SJCRH30 (cell line): Measurements from ENCODE around the gene LST1. TPM values are rescaled to one million over a fixed set of nuclear protein-coding genes. Genes with fewer than 3 reads are reported as not detected.

Experiments
- DNase-seq, 2 experiments: peaks; one replicate each; pipeline ENCODE4 v3.0.0-alpha.2; 2015 to 2020
- H3K27ac ChIP-seq: fragments of 250-450 bp; sonication (Bioruptor Pico); 2 replicates; pipeline ENCODE4 v1.5.1; 2020; ENCODE audit warnings: mild to moderate bottlenecking, moderate library complexity
- H3K27me3 ChIP-seq: fragments of 250-450 bp; sonication (Bioruptor Pico); 2 replicates; pipeline ENCODE4 v1.5.1; 2020; ENCODE audit warnings: mild to moderate bottlenecking, moderate library complexity
- H3K36me3 ChIP-seq: fragments of 250-450 bp; sonication (Bioruptor Pico); 2 replicates; pipeline ENCODE4 v1.5.1; 2020; ENCODE audit warnings: mild to moderate bottlenecking, moderate library complexity
- H3K4me1 ChIP-seq: fragments of 250-450 bp; sonication (Bioruptor Pico); 2 replicates; pipeline ENCODE4 v1.5.1; 2020; ENCODE audit warnings: mild to moderate bottlenecking, moderate library complexity
- H3K4me3 ChIP-seq: fragments of 250-450 bp; sonication (Bioruptor Pico); 2 replicates; pipeline ENCODE4 v1.5.1; 2020; ENCODE audit warnings: mild to moderate bottlenecking, moderate library complexity
- H3K9me3 ChIP-seq: fragments of 250-450 bp; sonication (Bioruptor Pico); replicated peaks from 2 replicates; pipeline ENCODE4 v1.5.1; 2020; ENCODE audit warnings: mild to moderate bottlenecking, moderate library complexity
- total RNA-seq: library from RNA; depleted of rRNA; stranded (reverse); fragments of >200 nt; shearing (Covaris generic); gene quantifications from 2 replicates; pipeline ENCODE4 v1.2.3, GENCODE V29; 2014

LST1 gene
- total RNA-seq, 1 experiment from 2014 or later: not detected

- no peak for DNase-seq
- Histone ChIP-seq H3K27ac (no peak within 1 kb of the TSS), H3K4me1 (no peaks in the 10 kb centered on the region), H3K4me3 (no peak within 1 kb of the TSS), H3K9me3 (no peaks in the 10 kb centered on the region), H3K36me3 (no peaks in the 10 kb centered on the region), H3K27me3 (no peaks in the 10 kb centered on the region)
Observed at GRCh38 chr6:31614684-31615578, 28.9 kb downstream of the LST1 start, which contains the start of gene AIF1. AIF1 (plus strand) TSS chr6:31615234; CDS start chr6:31615330, 96 bp downstream.

- H3K27ac ChIP-seq: no peak overlapping the region
- DNase-seq: no peak
- no peak overlapping the region for H3K4me3 ChIP-seq
- H3K4me1 ChIP-seq: no peaks in the 10 kb centered on the region
- no peaks in the 10 kb centered on the region for H3K36me3 ChIP-seq
- no peaks in the 10 kb centered on the region for H3K9me3 ChIP-seq
- H3K27me3 ChIP-seq: no peaks in the 10 kb centered on the region
Observed at GRCh38 chr6:31615748-31616147, 29.7 kb downstream of the LST1 start.

GRCh38 chr6:31617010-31617409 lies 30.9 kb downstream of the LST1 start:
- Histone ChIP-seq H3K36me3 (0 out of 2 replicates have a peak, but pooled peaks cover 3% of the 10 kb centered on the region), H3K9me3 (no peaks in the 10 kb centered on the region), H3K27ac (no peak overlapping the region), H3K27me3 (no peaks in the 10 kb centered on the region), H3K4me1 (no peaks in the 10 kb centered on the region), H3K4me3 (no peak overlapping the region)
- DNase-seq: no peak

- no peaks in the 10 kb centered on the region for H3K4me1 ChIP-seq
- peaks cover 28% of the 10 kb centered on the region for H3K36me3 ChIP-seq
- no peaks in the 10 kb centered on the region for H3K9me3 ChIP-seq
- peak overlapping the region; percentile 91 for H3K27ac ChIP-seq
- DNase-seq: peak; percentile 98
- H3K27me3 ChIP-seq: no peaks in the 10 kb centered on the region
- H3K4me3 ChIP-seq: peak overlapping the region; percentile 64
Observed at GRCh38 chr6:31619805-31620585, 33.9 kb downstream of the LST1 start.

- DNase-seq: peak; percentile 82 to 84
- no peaks in the 10 kb centered on the region for H3K9me3 ChIP-seq
- peaks cover 36% of the 10 kb centered on the region for H3K36me3 ChIP-seq
- peak within 1 kb of the TSS; percentile 91 for H3K27ac ChIP-seq
- H3K4me3 ChIP-seq: peak within 1 kb of the TSS; percentile 95
- no peaks in the 10 kb centered on the region for H3K4me1 ChIP-seq
- H3K27me3 ChIP-seq: no peaks in the 10 kb centered on the region
Observed at GRCh38 chr6:31620586-31621319, 34.7 kb downstream of the LST1 start, which contains the start of gene PRRC2A. PRRC2A (plus strand) TSS chr6:31620715; CDS start chr6:31622790, 2,075 bp downstream.

GRCh38 chr6:31621320-31621939 lies 35.4 kb downstream of the LST1 start:
- Histone ChIP-seq H3K4me3 (peak overlapping the region; percentile 95), H3K4me1 (no peaks in the 10 kb centered on the region), H3K36me3 (peaks cover 43% of the 10 kb centered on the region), H3K27me3 (no peaks in the 10 kb centered on the region), H3K27ac (peak overlapping the region; percentile 91), H3K9me3 (no peaks in the 10 kb centered on the region)
- peak in 1 of 2 experiments; percentile 20 for DNase-seq

- no peaks in the 10 kb centered on the region for H3K4me1 ChIP-seq
- H3K4me3 ChIP-seq: peak overlapping the region; percentile 95
- no peak overlapping the region; the same call in none of the 2 replicates for H3K27ac ChIP-seq
- H3K9me3 ChIP-seq: no peaks in the 10 kb centered on the region
- H3K27me3 ChIP-seq: no peaks in the 10 kb centered on the region
- peaks cover 48% of the 10 kb centered on the region for H3K36me3 ChIP-seq
- peak in 1 of 2 experiments; percentile 24 for DNase-seq
Observed at GRCh38 chr6:31621991-31622390, 35.9 kb downstream of the LST1 start.

- H3K27ac ChIP-seq: no peak overlapping the region; the same call in 1 of the 2 replicates
- DNase-seq: no peak
- peak overlapping the region; percentile 95 for H3K4me3 ChIP-seq
- H3K36me3 ChIP-seq: peaks cover 55% of the 10 kb centered on the region
- no peaks in the 10 kb centered on the region for H3K9me3 ChIP-seq
- no peaks in the 10 kb centered on the region for H3K4me1 ChIP-seq
- no peaks in the 10 kb centered on the region for H3K27me3 ChIP-seq
Observed at GRCh38 chr6:31622684-31623091, 36.6 kb downstream of the LST1 start.

GRCh38 chr6:31624070-31624469 lies 38.0 kb downstream of the LST1 start:
- no peak for DNase-seq
- no peaks in the 10 kb centered on the region for H3K9me3 ChIP-seq
- H3K4me1 ChIP-seq: no peaks in the 10 kb centered on the region
- H3K4me3 ChIP-seq: no peak overlapping the region
- H3K27ac ChIP-seq: no peak overlapping the region
- H3K27me3 ChIP-seq: no peaks in the 10 kb centered on the region
- peaks cover 69% of the 10 kb centered on the region for H3K36me3 ChIP-seq

- no peaks in the 10 kb centered on the region for H3K4me1 ChIP-seq
Observed at GRCh38 chr6:31626952-31627351, 40.9 kb downstream of the LST1 start.

GRCh38 chr6:31627690-31628287 lies 41.7 kb downstream of the LST1 start:
- Histone ChIP-seq H3K27ac (no peak overlapping the region), H3K36me3 (peaks cover 96% of the 10 kb centered on the region), H3K4me1 (no peaks in the 10 kb centered on the region), H3K4me3 (no peak overlapping the region), H3K9me3 (no peaks in the 10 kb centered on the region), H3K27me3 (no peaks in the 10 kb centered on the region)
- no peak for DNase-seq

More at GRCh38 chr6:31626952-31627351, 40.9 kb downstream of the LST1 start:
- H3K9me3 ChIP-seq: no peaks in the 10 kb centered on the region
- H3K4me3 ChIP-seq: no peak overlapping the region
- H3K36me3 ChIP-seq: peaks cover 92% of the 10 kb centered on the region
- DNase-seq: no peak
- H3K27ac ChIP-seq: no peak overlapping the region
- H3K27me3 ChIP-seq: no peaks in the 10 kb centered on the region

- peaks cover 93% of the 10 kb centered on the region for H3K36me3 ChIP-seq
Observed at GRCh38 chr6:31629014-31629413, 42.9 kb downstream of the LST1 start.

GRCh38 chr6:31630177-31630934 lies 44.3 kb downstream of the LST1 start:
- peaks cover 93% of the 10 kb centered on the region for H3K36me3 ChIP-seq
- DNase-seq: no peak
- H3K4me1 ChIP-seq: no peaks in the 10 kb centered on the region
- no peak overlapping the region for H3K4me3 ChIP-seq
- no peaks in the 10 kb centered on the region for H3K27me3 ChIP-seq
- H3K27ac ChIP-seq: no peak overlapping the region
- H3K9me3 ChIP-seq: no peaks in the 10 kb centered on the region

More at GRCh38 chr6:31629014-31629413, 42.9 kb downstream of the LST1 start:
- Histone ChIP-seq H3K4me1 (no peaks in the 10 kb centered on the region), H3K4me3 (no peak overlapping the region), H3K9me3 (no peaks in the 10 kb centered on the region), H3K27me3 (no peaks in the 10 kb centered on the region), H3K27ac (no peak overlapping the region)
- DNase-seq: no peak
